K562 (cell line): Measurements from ENCODE around the gene MOB3C. TPM values are rescaled to one million over a fixed set of nuclear protein-coding genes. Genes with fewer than 3 reads are reported as not detected.
A peak's percentile ranks its signal among the peaks of the same experiment; 100 is the strongest.

Experiments used
- ARID2 ChIP-seq: fragments of 450-650 bp; IDR thresholded peaks from 2 replicates; pipeline ENCODE4 v1.6.1; 2017; ENCODE audit warnings: antibody characterized with exemption, mild to moderate bottlenecking
- ATF3 ChIP-seq, 2 experiments: fragments of 450-650 bp in 1 of 2; sonication (generic) in 1 of 2; formaldehyde crosslinking in 1 of 2; IDR thresholded peaks in 1 of 2; conservative IDR thresholded peaks in 1 of 2; 2 replicates each; pipeline versions ENCODE4 v1.6.1 to v1.8.1; 2016 to 2023; ENCODE audit warnings: mild to moderate bottlenecking in 2 of 2, moderate library complexity in 2 of 2, inconsistent platforms in 1 of 2, missing genetic modification reagents in 1 of 2
- CHCHD3 ChIP-seq: fragments of 250-450 bp; sonication (Bioruptor Pico); IDR thresholded peaks from 2 replicates; pipeline ENCODE4 v2.1.2; 2022; ENCODE audit warnings: mild to moderate bottlenecking
- FUS ChIP-seq: fragments of 200-400 bp; formaldehyde crosslinking; optimal IDR thresholded peaks from 2 replicates; pipeline ENCODE3; 2017; ENCODE audit warnings: low read depth, low read length
- HNRNPUL1 ChIP-seq: fragments of 200-400 bp; formaldehyde crosslinking; IDR thresholded peaks from 2 replicates; pipeline ENCODE4 v1.6.1; 2017; ENCODE audit warnings: low read length
- MED1 ChIP-seq: sonication (generic); formaldehyde crosslinking; IDR thresholded peaks from 2 replicates; pipeline ENCODE4 v1.8.1; 2023; ENCODE audit warnings: missing genetic modification reagents, borderline replicate concordance
- MLLT1 ChIP-seq, 2 experiments: fragments of 450-650 bp; IDR thresholded peaks; 2 replicates each; pipeline ENCODE4 v1.6.1; 2016
- SNRNP70 ChIP-seq: fragments of 200-400 bp; formaldehyde crosslinking; optimal IDR thresholded peaks from 2 replicates; pipeline ENCODE3; 2017; ENCODE audit warnings: low read depth, low read length
- TAF1 ChIP-seq: IDR thresholded peaks from 2 replicates; pipeline ENCODE4 v1.6.1; 2011; ENCODE audit warnings: mild to moderate bottlenecking, low read length, moderate library complexity; ENCODE audit not compliant: insufficient read depth, control insufficient read depth, severe bottlenecking; ENCODE audit errors: extremely low read depth
- TEAD1 ChIP-seq, 2 experiments: fragments of 450-650 bp in 1 of 2; sonication (generic) in 1 of 2; formaldehyde crosslinking; IDR thresholded peaks; 2 replicates each; pipeline versions ENCODE4 v1.4.0 to v1.8.0; 2020 to 2022; ENCODE audit warnings: mild to moderate bottlenecking in 2 of 2, missing genetic modification reagents in 1 of 2
- THAP7 ChIP-seq: fragments of 250-450 bp; sonication (Bioruptor Pico); IDR thresholded peaks from 2 replicates; pipeline ENCODE4 v1.5.0; 2021
- TRIM25 ChIP-seq: fragments of 450-650 bp; IDR thresholded peaks from 2 replicates; pipeline ENCODE4 v1.7.0; 2016; ENCODE audit warnings: borderline replicate concordance
- ZBTB17 ChIP-seq: fragments of 450-650 bp; formaldehyde crosslinking; IDR thresholded peaks from 2 replicates; pipeline ENCODE4 v1.4.0; 2020; ENCODE audit warnings: mild to moderate bottlenecking
- ZMIZ1 ChIP-seq, 2 experiments: fragments of 150-350 bp in 1 of 2; IDR thresholded peaks; 2 replicates each; pipeline ENCODE4 v1.6.1; 2012 to 2016; ENCODE audit warnings: low read depth in 2 of 2, low read length in 2 of 2, mild to moderate bottlenecking in 1 of 2, moderate library complexity in 1 of 2
- ZNF165 ChIP-seq: fragments of 250-450 bp; sonication (Bioruptor Pico); IDR thresholded peaks from 2 replicates; pipeline ENCODE4 v1.4.0; 2020; ENCODE audit warnings: borderline replicate concordance
- ZNF655 ChIP-seq: fragments of 250-450 bp; sonication (Bioruptor Pico); IDR thresholded peaks from 2 replicates; pipeline ENCODE4 v1.5.0; 2021
- polyA plus RNA-seq, 8 experiments: library from polyadenylated mRNA; depleted of rRNA in 4 of 8; stranded (reverse) in 5 of 8; unstranded in 3 of 8; fragments of >200 nt; fragmentation: Nextera tagmentation in 2 of 8; fragmentation: Illumina TruSeq in 1 of 8; extraction: Ambion mirVana in 2 of 8; extraction: Trizol in 1 of 8; gene quantifications; 2 replicates each; pipeline versions ENCODE4 v1.2.1 to v1.2.3, GENCODE V29; 2011 to 2014; ENCODE audit warnings: inconsistent platforms in 1 of 8, missing spikeins in 1 of 8
- total RNA-seq, 7 experiments: library from RNA; depleted of rRNA in 6 of 7; stranded (reverse); fragments of >200 nt in 6 of 7; fragmentation: Illumina TruSeq in 2 of 7; extraction: Trizol in 2 of 7; gene quantifications; 2 replicates each; pipeline versions ENCODE4 v1.2.1 to v1.2.3, GENCODE V29; 2011 to 2021; ENCODE audit warnings: low replicate concordance in 1 of 7

Gene MOB3C
- total and polyA plus RNA-seq, 9 of the 15 experiments (the other 6 are each of a cell fraction or from before 2014, with no cell fraction given): 1.0 to 7.5 (median 3.7) TPM

- TF ChIP-seq TRIM25 (no peak), ATF3 (IDR thresholded peaks at IDR 0.05) (no peak), ATF3 (CRISPR knock-in tag; conservative IDR thresholded peaks at IDR 0.05) (no peak), TAF1 (no peak), SNRNP70 (no peak), ZNF655 (no peak), MLLT1 (IDR thresholded peaks at IDR 0.05) (no peak), ZBTB17 (CRISPR knock-in tag) (no peak), ZNF165 (CRISPR knock-in tag) (no peak), ZMIZ1 (IDR thresholded peaks at IDR 0.05; ENCODE audit: low read depth in 2 of 2, low read length in 2 of 2) (0 out of 4 replicates have a peak, but pooled peaks of 1 of the 2 experiments have one; percentile 25), TEAD1 (CRISPR knock-in tag; IDR thresholded peaks at IDR 0.05) (no peak), HNRNPUL1 (no peak), FUS (no peak), CHCHD3 (no peak), ARID2 (no peak; the same call in 1 of the 2 replicates), THAP7 (CRISPR knock-in tag) (no peak), MED1 (CRISPR knock-in tag) (peak; percentile 59; the same call in 1 of the 2 replicates)
Measured at GRCh38 chr1:46616277-46617107, at the start of gene MOB3C (continued).
